ENCODE data around the gene VPS45. TPM values are rescaled to one million over a fixed set of nuclear protein-coding genes. Genes with fewer than 3 reads are reported as not detected.
A peak's percentile ranks its signal among the peaks of the same experiment; 100 is the strongest.

Gene VPS45
- total and polyA plus RNA-seq, 2 of the 13 experiments (the other 11 are each of a cell fraction or from before 2014, with no cell fraction given), result 15.2 to 25.2 TPM

DNA sequence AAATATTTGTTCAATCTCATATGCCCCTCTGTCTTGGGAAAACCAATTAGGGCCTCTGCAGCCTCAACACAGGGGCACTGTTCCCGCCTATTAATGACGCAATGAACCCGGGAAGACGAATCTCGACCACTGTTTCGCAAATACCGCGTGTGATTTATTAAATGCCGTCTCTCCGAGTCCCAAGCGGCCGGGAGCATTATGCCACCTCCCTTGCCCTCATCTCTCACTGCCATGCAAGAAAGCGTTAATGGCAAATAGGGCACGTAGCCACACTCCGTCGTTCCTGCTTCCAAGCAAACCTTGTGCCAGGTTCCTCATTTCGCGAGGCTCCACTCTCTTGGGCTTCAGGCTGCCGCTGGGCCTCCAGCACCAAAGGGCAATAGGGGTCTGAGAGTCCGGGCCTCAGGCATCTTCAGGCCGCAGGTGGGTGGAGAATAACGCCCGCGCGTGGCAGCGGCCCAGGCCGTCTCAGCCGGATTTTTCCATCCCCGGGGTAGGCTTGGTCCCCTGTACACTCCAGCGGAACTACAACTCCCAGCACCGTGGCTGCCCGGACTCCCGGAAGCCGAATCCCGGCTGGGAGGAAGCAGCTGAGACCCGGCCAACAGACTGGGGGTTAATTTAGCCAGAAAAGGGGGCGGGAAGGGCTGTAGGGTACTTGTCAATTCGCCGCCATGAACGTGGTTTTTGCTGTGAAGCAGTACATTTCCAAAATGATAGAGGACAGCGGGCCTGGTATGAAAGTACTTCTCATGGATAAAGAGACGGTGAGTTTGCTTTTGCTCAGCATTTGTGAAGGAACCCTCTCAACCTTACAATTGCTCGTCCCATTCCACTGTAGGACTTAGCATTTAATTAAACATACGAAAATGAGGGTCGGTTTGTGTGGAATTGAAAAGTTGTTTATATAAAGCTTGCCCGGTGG, at the start of gene VPS45 (continued):
- TF ChIP-seq ZNF687 (CRISPR knock-in tag; IDR thresholded peaks at IDR 0.05), result peak; percentile 96
- TF ChIP-seq, protein P1, sequence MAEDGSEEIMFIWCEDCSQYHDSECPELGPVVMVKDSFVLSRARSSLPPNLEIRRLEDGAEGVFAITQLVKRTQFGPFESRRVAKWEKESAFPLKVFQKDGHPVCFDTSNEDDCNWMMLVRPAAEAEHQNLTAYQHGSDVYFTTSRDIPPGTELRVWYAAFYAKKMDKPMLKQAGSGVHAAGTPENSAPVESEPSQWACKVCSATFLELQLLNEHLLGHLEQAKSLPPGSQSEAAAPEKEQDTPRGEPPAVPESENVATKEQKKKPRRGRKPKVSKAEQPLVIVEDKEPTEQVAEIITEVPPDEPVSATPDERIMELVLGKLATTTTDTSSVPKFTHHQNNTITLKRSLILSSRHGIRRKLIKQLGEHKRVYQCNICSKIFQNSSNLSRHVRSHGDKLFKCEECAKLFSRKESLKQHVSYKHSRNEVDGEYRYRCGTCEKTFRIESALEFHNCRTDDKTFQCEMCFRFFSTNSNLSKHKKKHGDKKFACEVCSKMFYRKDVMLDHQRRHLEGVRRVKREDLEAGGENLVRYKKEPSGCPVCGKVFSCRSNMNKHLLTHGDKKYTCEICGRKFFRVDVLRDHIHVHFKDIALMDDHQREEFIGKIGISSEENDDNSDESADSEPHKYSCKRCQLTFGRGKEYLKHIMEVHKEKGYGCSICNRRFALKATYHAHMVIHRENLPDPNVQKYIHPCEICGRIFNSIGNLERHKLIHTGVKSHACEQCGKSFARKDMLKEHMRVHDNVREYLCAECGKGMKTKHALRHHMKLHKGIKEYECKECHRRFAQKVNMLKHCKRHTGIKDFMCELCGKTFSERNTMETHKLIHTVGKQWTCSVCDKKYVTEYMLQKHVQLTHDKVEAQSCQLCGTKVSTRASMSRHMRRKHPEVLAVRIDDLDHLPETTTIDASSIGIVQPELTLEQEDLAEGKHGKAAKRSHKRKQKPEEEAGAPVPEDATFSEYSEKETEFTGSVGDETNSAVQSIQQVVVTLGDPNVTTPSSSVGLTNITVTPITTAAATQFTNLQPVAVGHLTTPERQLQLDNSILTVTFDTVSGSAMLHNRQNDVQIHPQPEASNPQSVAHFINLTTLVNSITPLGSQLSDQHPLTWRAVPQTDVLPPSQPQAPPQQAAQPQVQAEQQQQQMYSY (CRISPR knock-in tag; IDR thresholded peaks at IDR 0.05), result no peak
- TF ChIP-seq, protein P2, sequence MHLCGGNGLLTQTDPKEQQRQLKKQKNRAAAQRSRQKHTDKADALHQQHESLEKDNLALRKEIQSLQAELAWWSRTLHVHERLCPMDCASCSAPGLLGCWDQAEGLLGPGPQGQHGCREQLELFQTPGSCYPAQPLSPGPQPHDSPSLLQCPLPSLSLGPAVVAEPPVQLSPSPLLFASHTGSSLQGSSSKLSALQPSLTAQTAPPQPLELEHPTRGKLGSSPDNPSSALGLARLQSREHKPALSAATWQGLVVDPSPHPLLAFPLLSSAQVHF (CRISPR knock-in tag; IDR thresholded peaks at IDR 0.05), result no peak
- TF ChIP-seq ZNF557 (CRISPR knock-in tag; IDR thresholded peaks at IDR 0.05), result 0 out of 2 replicates have a peak, but pooled peaks have one; percentile 18
- TF ChIP-seq YY1 (IDR thresholded peaks at IDR 0.05; ENCODE audit: insufficient read depth, insufficient replicate concordance, low read depth, low read length), result peak; percentile 83
- TF ChIP-seq SSRP1 (CRISPR knock-in tag; IDR thresholded peaks at IDR 0.05), result no peak
- TF ChIP-seq, protein P3, sequence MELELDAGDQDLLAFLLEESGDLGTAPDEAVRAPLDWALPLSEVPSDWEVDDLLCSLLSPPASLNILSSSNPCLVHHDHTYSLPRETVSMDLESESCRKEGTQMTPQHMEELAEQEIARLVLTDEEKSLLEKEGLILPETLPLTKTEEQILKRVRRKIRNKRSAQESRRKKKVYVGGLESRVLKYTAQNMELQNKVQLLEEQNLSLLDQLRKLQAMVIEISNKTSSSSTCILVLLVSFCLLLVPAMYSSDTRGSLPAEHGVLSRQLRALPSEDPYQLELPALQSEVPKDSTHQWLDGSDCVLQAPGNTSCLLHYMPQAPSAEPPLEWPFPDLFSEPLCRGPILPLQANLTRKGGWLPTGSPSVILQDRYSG (CRISPR knock-in tag; IDR thresholded peaks at IDR 0.05), result no peak
- TF ChIP-seq IKZF4 (CRISPR knock-in tag; IDR thresholded peaks at IDR 0.05; ENCODE audit: borderline replicate concordance, low read depth, not compliant biosample characterization), result peak; percentile 55
- TF ChIP-seq GTF2F1 (IDR thresholded peaks at IDR 0.05; ENCODE audit: low read length), result no peak
- peak; percentile 82 for TF ChIP-seq TGIF2 (CRISPR knock-in tag; IDR thresholded peaks at IDR 0.05)
- no peak for TF ChIP-seq FOSL2 (CRISPR knock-in tag; IDR thresholded peaks at IDR 0.05)
- TF ChIP-seq TOPORS (CRISPR knock-in tag; IDR thresholded peaks at IDR 0.05), result peak; percentile 93; the same call in 1 of the 2 replicates
- TF ChIP-seq RBFOX2 (IDR thresholded peaks at IDR 0.05; ENCODE audit: low read depth, low read length), result peak; percentile 84
- TF ChIP-seq SIX1 (CRISPR knock-in tag; IDR thresholded peaks at IDR 0.05; ENCODE audit: borderline replicate concordance), result 0 out of 2 replicates have a peak, but pooled peaks have one; percentile 35
- TF ChIP-seq SP1 (IDR thresholded peaks at IDR 0.05), result no peak
- TF ChIP-seq SP1 (CRISPR knock-in tag; IDR thresholded peaks at IDR 0.05), result peak; percentile 50; the same call in 1 of the 2 replicates
- no peak; the same call in 1 of the 2 replicates for TF ChIP-seq ZNF788 (CRISPR knock-in tag; IDR thresholded peaks at IDR 0.05; ENCODE audit: borderline replicate concordance)
- TF ChIP-seq ZSCAN5A (CRISPR knock-in tag; IDR thresholded peaks at IDR 0.05; ENCODE audit: borderline replicate concordance), result peak; percentile 89

All from HepG2 (cell line).